Thymus (tissue), 11 donors: ENCODE results near the gene ABHD12. TPM values are rescaled to one million over a fixed set of nuclear protein-coding genes. Genes with fewer than 3 reads are reported as not detected.
"Not testable (repeated sequence)": the region's sequence is repeated elsewhere in the genome, so short reads cannot be mapped to it uniquely, and the experiment has no call there.

Experiments used
- DNase-seq, 9 donors: peaks; one replicate each; pipeline ENCODE4 v3.0.0-alpha.2; 2013; ENCODE audit warnings: low spot score in 9 of 9, low read depth in 6 of 9, missing footprints in 1 of 9
- H3K27ac ChIP-seq, 2 donors: one replicate each; pipeline ENCODE4 v1.5.1; 2013; ENCODE audit warnings: control low read depth in 1 of 2, low read depth in 1 of 2, low read length in 1 of 2, mild to moderate bottlenecking in 1 of 2, moderate library complexity in 1 of 2
- H3K27me3 ChIP-seq, 2 donors: one replicate each; pipeline ENCODE4 v1.5.1; 2013; ENCODE audit warnings: low read length in 1 of 2; ENCODE audit not compliant: control insufficient read depth in 2 of 2, insufficient read depth in 1 of 2
- H3K36me3 ChIP-seq, 2 donors: one replicate each; pipeline ENCODE4 v1.5.1; 2013; ENCODE audit warnings: low read length in 1 of 2, mild to moderate bottlenecking in 1 of 2, moderate library complexity in 1 of 2; ENCODE audit not compliant: control insufficient read depth in 2 of 2, insufficient read depth in 2 of 2
- H3K4me1 ChIP-seq, 2 donors: one replicate each; pipeline ENCODE4 v1.5.1; 2013; ENCODE audit warnings: low read length in 2 of 2; ENCODE audit not compliant: control insufficient read depth in 2 of 2, insufficient read depth in 2 of 2
- H3K4me3 ChIP-seq, 2 donors: one replicate each; pipeline ENCODE4 v1.5.1; 2013; ENCODE audit warnings: low read length in 2 of 2, control low read depth in 1 of 2, mild to moderate bottlenecking in 1 of 2
- H3K9me3 ChIP-seq, 2 donors: one replicate each; pipeline ENCODE4 v1.5.1; 2013; ENCODE audit warnings: low read length in 1 of 2, mild to moderate bottlenecking in 1 of 2; ENCODE audit not compliant: control insufficient read depth in 2 of 2, insufficient read depth in 1 of 2
- WGBS: extraction: QIAGEN DNeasy Blood & Tissue Kit; methylation state at CpG from one replicate; pipeline ENCODE4 v1.1.7; 2013; 5-methylcytosine and 5-hydroxymethylcytosine counted together
- polyA plus RNA-seq: library from polyadenylated mRNA; stranded (reverse); fragments of 200-250 nt; gene quantifications from one replicate; pipeline ENCODE4 v1.2.3, GENCODE V29; 2013
- total RNA-seq: library from RNA; stranded (reverse); fragments of 120-200 nt; gene quantifications from one replicate; pipeline ENCODE4 v1.2.4, GENCODE V29; 2013
- donor health status: healthy.

Gene ABHD12
- total and polyA plus RNA-seq, 2 donors = 16.5 to 28.8 TPM

- no peak overlapping the region for H3K4me3 ChIP-seq
- H3K4me1 ChIP-seq = peaks cover 10 to 53% of the 10 kb centered on the region in 2 donors
- 95% methylated on average over 8 of the region's 8 CpGs for WGBS
- no peaks in the 10 kb centered on the region for H3K9me3 ChIP-seq
- H3K27ac ChIP-seq = no peak overlapping the region
- H3K27me3 ChIP-seq = no peaks in the 10 kb centered on the region
- peaks cover 6 to 14% of the 10 kb centered on the region in 2 donors for H3K36me3 ChIP-seq
- no peak for DNase-seq
These were observed 75.0 kb downstream of the ABHD12 start for GRCh38 chr20:25315418-25316210.

GRCh38 chr20:25314497-25315417 is 75.9 kb downstream of the ABHD12 start:
- peaks cover 12 to 61% of the 10 kb centered on the region in 2 donors for H3K4me1 ChIP-seq
- H3K27ac ChIP-seq = no peak overlapping the region
- WGBS = 98% methylated on average over 17 of the region's 17 CpGs
- no peaks in the 10 kb centered on the region for H3K9me3 ChIP-seq
- no peak overlapping the region for H3K4me3 ChIP-seq
- peaks cover 6 to 8% of the 10 kb centered on the region in 2 donors for H3K36me3 ChIP-seq
- no peak for DNase-seq
- no peaks in the 10 kb centered on the region for H3K27me3 ChIP-seq

GRCh38 chr20:25313593-25313992 is 77.0 kb downstream of the ABHD12 start:
- no peaks in the 10 kb centered on the region for H3K9me3 ChIP-seq
- peaks cover 2 to 4% of the 10 kb centered on the region in 2 donors for H3K36me3 ChIP-seq
- H3K27ac ChIP-seq = no peak overlapping the region
- WGBS = 48% methylated on average over 2 of the region's 2 CpGs
- DNase-seq = no peak
- H3K4me3 ChIP-seq = no peak overlapping the region
- peaks cover 12 to 56% of the 10 kb centered on the region in 2 donors for H3K4me1 ChIP-seq
- no peaks in the 10 kb centered on the region for H3K27me3 ChIP-seq

- Histone ChIP-seq H3K36me3 (peaks cover 5 to 12% of the 10 kb centered on the region in 2 donors), H3K4me1 (peaks cover 12 to 56% of the 10 kb centered on the region in 2 donors)
- H3K27me3 ChIP-seq, H3K9me3 ChIP-seq, H3K27ac ChIP-seq, H3K4me3 ChIP-seq, DNase-seq: not testable (repeated sequence)
- WGBS = 97% methylated on average over 32 of the region's 33 CpGs
These were observed 77.9 kb downstream of the ABHD12 start for GRCh38 chr20:25312716-25313115.

GRCh38 chr20:25310921-25311728 is 79.5 kb downstream of the ABHD12 start:
- H3K27me3 ChIP-seq = no peaks in the 10 kb centered on the region
- peak overlapping the region; percentile 64 to 71 for H3K27ac ChIP-seq
- no peak overlapping the region for H3K4me3 ChIP-seq
- H3K36me3 ChIP-seq = peaks cover 6 to 8% of the 10 kb centered on the region in 2 donors
- peaks cover 12 to 42% of the 10 kb centered on the region in 2 donors for H3K4me1 ChIP-seq
- peak in 2 of 9 donors; percentile 32 to 54 for DNase-seq
- H3K9me3 ChIP-seq = no peaks in the 10 kb centered on the region
- WGBS = 40% methylated on average over 6 of the region's 6 CpGs

GRCh38 chr20:25310268-25310920 is 80.2 kb downstream of the ABHD12 start:
- Histone ChIP-seq H3K36me3 (peaks cover 6 to 8% of the 10 kb centered on the region in 2 donors), H3K4me3 (no peak overlapping the region), H3K27me3 (no peaks in the 10 kb centered on the region), H3K27ac (peak overlapping the region; percentile 64 to 71), H3K9me3 (no peaks in the 10 kb centered on the region), H3K4me1 (peaks cover 12 to 42% of the 10 kb centered on the region in 2 donors)
- WGBS = 24% methylated on average over 6 of the region's 6 CpGs
- DNase-seq = peak in 2 of 9 donors; percentile 35 to 62

- 97% methylated on average over 18 of the region's 18 CpGs for WGBS
- no peak overlapping the region for H3K4me3 ChIP-seq
- peaks cover 6 to 8% of the 10 kb centered on the region in 2 donors for H3K36me3 ChIP-seq
- no peaks in the 10 kb centered on the region for H3K9me3 ChIP-seq
- H3K4me1 ChIP-seq = peaks cover 12 to 40% of the 10 kb centered on the region in 2 donors
- no peaks in the 10 kb centered on the region for H3K27me3 ChIP-seq
- DNase-seq = no peak
- peak overlapping the region; percentile 50 to 64 for H3K27ac ChIP-seq
These were observed 81.0 kb downstream of the ABHD12 start for GRCh38 chr20:25309395-25310267.
